B cell (primary cell): Measurements from ENCODE around the gene CPM. TPM values are rescaled to one million over a fixed set of nuclear protein-coding genes. Genes with fewer than 3 reads are reported as not detected.

Experiments used
- ATAC-seq: fragments of 200-7000 bp; cut with Tn5 transposase; one replicate; pipeline ENCODE4 v1.10.0; 2021; ENCODE audit warnings: low read depth, mild to moderate bottlenecking, moderate number of reproducible peaks, moderate library complexity
- CTCF ChIA-PET: fragments of 350-600 bp; sonication (Branson Sonifier 250); formaldehyde crosslinking; loops from one replicate; lab custom pipeline; 2021; ENCODE audit warnings: antibody characterized with exemption, inconsistent platforms; lab: Charles Lee
- POLR2A ChIA-PET: fragments of 350-600 bp; sonication (Branson Sonifier 250); formaldehyde crosslinking; loops from one replicate; lab custom pipeline; 2021; ENCODE audit warnings: antibody characterized with exemption; lab: Charles Lee
- DNase-seq: peaks from one replicate; pipeline ENCODE4 v3.0.0; 2013
- H2AFZ ChIP-seq: 2 replicates; pipeline ENCODE4 v1.6.1; 2012; ENCODE audit warnings: mild to moderate bottlenecking, low read depth, low read length; ENCODE audit not compliant: insufficient read depth, poor library complexity, severe bottlenecking
- H3K27ac ChIP-seq, 2 donors: 1 replicate in 1 of 2; 2 replicates in 1 of 2; pipeline ENCODE4 v1.5.1; 2012 to 2013; ENCODE audit warnings: low read length in 2 of 2, mild to moderate bottlenecking in 2 of 2, moderate library complexity in 1 of 2
- H3K27me3 ChIP-seq, 4 experiments: fragments of 200-600 bp in 1 of 4; sonication (generic) in 1 of 4; replicated peaks in 1 of 4; 1 replicate in 2 of 4; 2 replicates in 2 of 4; pipeline versions ENCODE4 v1.6.1 to v1.7.0; 2013 to 2016; ENCODE audit warnings: low read length in 3 of 4, mild to moderate bottlenecking in 2 of 4, mixed read lengths in 1 of 4, moderate library complexity in 1 of 4; ENCODE audit not compliant: insufficient read depth in 4 of 4, control insufficient read depth in 3 of 4; ENCODE audit errors: control extremely low read depth in 1 of 4
- H3K36me3 ChIP-seq, 2 experiments: replicated peaks in 1 of 2; 1 replicate in 1 of 2; 2 replicates in 1 of 2; pipeline versions ENCODE4 v1.6.1 to v1.7.1; 2013; ENCODE audit warnings: low read length in 1 of 2; ENCODE audit not compliant: insufficient read depth in 2 of 2, control insufficient read depth in 1 of 2; ENCODE audit errors: control extremely low read depth in 1 of 2, extremely low read depth in 1 of 2
- H3K4me1 ChIP-seq, 2 donors: fragments of 200-600 bp in 1 of 2; sonication (generic) in 1 of 2; 1 replicate in 1 of 2; 2 replicates in 1 of 2; pipeline versions ENCODE4 v1.5.1 to v1.6.1; 2013 to 2017; ENCODE audit warnings: low read length in 2 of 2; ENCODE audit not compliant: control insufficient read depth in 2 of 2, insufficient read depth in 2 of 2
- H3K4me2 ChIP-seq: replicated peaks from 2 replicates; pipeline ENCODE3; 2012; ENCODE audit warnings: mild to moderate bottlenecking, low read depth, low read length; ENCODE audit not compliant: poor library complexity, severe bottlenecking
- H3K4me3 ChIP-seq, 5 experiments: fragments of 200-600 bp in 1 of 5; sonication (generic) in 1 of 5; 1 replicate in 3 of 5; 2 replicates in 2 of 5; pipeline versions ENCODE4 v1.5.1 to v1.7.0; 2011 to 2016; ENCODE audit warnings: low read length in 4 of 5, mild to moderate bottlenecking in 4 of 5, low read depth in 2 of 5, control low read depth in 1 of 5, moderate library complexity in 1 of 5; ENCODE audit not compliant: insufficient read depth in 1 of 5; ENCODE audit errors: control extremely low read depth in 1 of 5, extremely low read depth in 1 of 5
- H3K79me2 ChIP-seq: fragments of 200-600 bp; sonication (generic); one replicate; pipeline ENCODE4 v1.6.0; 2016; ENCODE audit warnings: low read length; ENCODE audit not compliant: control insufficient read depth, insufficient read depth
- H3K9ac ChIP-seq: fragments of 200-600 bp; sonication (generic); 2 replicates; pipeline ENCODE4 v1.6.1; 2017; ENCODE audit warnings: mild to moderate bottlenecking, low read length, moderate library complexity
- H3K9me3 ChIP-seq, 3 donors: one replicate each; pipeline versions ENCODE4 v1.6.1 to v1.7.1; 2013; ENCODE audit warnings: low read length in 2 of 3; ENCODE audit not compliant: control insufficient read depth in 2 of 3, insufficient read depth in 1 of 3; ENCODE audit errors: control extremely low read depth in 1 of 3
- H4K20me1 ChIP-seq: 2 replicates; pipeline ENCODE4 v1.6.0; 2012; ENCODE audit warnings: mild to moderate bottlenecking, low read length; ENCODE audit not compliant: insufficient read depth, control insufficient read depth, poor library complexity, severe bottlenecking
- H3K27ac Mint-ChIP-seq: one replicate; pipeline ENCODE4 v1.8.0; 2021; ENCODE audit warnings: mixed read lengths
- H3K27me3 Mint-ChIP-seq: one replicate; pipeline ENCODE4 v1.8.0; 2021; ENCODE audit warnings: mixed read lengths
- H3K4me1 Mint-ChIP-seq: one replicate; pipeline ENCODE4 v1.8.0; 2021; ENCODE audit warnings: mixed read lengths
- H3K4me3 Mint-ChIP-seq: one replicate; pipeline ENCODE4 v1.8.0; 2021; ENCODE audit warnings: mixed read lengths
- H3K9me3 Mint-ChIP-seq: one replicate; pipeline ENCODE4 v1.8.0; 2022; ENCODE audit warnings: mixed read lengths; ENCODE audit not compliant: insufficient read depth
- EZH2 ChIP-seq: IDR thresholded peaks from 2 replicates; pipeline ENCODE4 v1.6.1; 2012; ENCODE audit warnings: borderline replicate concordance, low read depth, mild to moderate bottlenecking, moderate library complexity, low read length; ENCODE audit not compliant: insufficient read depth, poor library complexity, severe bottlenecking
- WGBS: methylation state at CpG from one replicate; pipeline ENCODE4 v1.1.5; 2013; ENCODE audit warnings: missing lambda C conversion rate; ENCODE audit not compliant: insufficient coverage; 5-methylcytosine and 5-hydroxymethylcytosine counted together
- intact Hi-C: fragments of 100-400 bp; cut with micrococcal nuclease; formaldehyde crosslinking; loops from one replicate; pipeline ENCODE4 v1.10.0; 2022
- polyA plus RNA-seq: library from polyadenylated mRNA; depleted of rRNA; stranded (reverse); fragments of >200 nt; gene quantifications from 2 replicates; pipeline ENCODE4 v1.2.3, GENCODE V29; 2012
- total RNA-seq, 2 donors: library from RNA; stranded (reverse); fragments of 120-200 nt in 1 of 2; gene quantifications; 1 replicate in 1 of 2; 2 replicates in 1 of 2; pipeline versions ENCODE4 v1.2.3 to v1.2.4, GENCODE V29; 2013 to 2022
- TF ChIP-seq, protein P1 (sequence below): fragments of 200-600 bp; IDR thresholded peaks from one replicate; pipeline ENCODE4 v1.8.0; 2022; ENCODE audit warnings: antibody characterized with exemption, mild to moderate bottlenecking

CPM gene
- total and polyA plus RNA-seq, 2 donors (not counting 1 experiment from before 2014, with no cell fraction given) = 1.2 to 5.0 TPM

DNA sequence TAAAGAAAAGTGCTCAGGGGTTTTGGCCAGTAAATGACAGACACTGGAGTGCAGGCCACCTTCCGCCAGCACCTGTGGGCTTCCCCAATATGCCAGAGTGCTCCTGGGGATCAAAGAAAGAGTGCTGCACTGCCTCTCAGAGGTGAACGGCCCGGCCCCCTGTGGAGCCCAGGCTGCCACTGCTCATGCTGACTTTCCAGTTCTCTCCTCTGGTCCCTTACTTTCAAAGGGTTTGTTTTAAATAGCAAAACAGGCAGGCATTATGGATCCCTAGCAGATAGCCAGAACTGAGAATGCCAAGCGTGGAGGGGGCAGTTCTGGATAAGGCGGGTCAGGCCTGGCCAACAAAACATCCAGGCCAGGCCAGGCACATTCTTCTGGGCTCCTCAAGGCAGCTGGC lies 65.4 kb downstream of the CPM start:
- 96% methylated on average over 5 of the region's 5 CpGs for WGBS

GRCh38 chr12:68866950-68867349 lies 66.0 kb downstream of the CPM start:
- no peak overlapping the region for H3K27ac ChIP-seq
- H3K79me2 ChIP-seq = no peaks in the 10 kb centered on the region
- ChIA-PET CTCF (interaction anchor here (0.9 to 6.9 kb wide), 2 partner anchors 124 to 202 kb away, joined by 3 to 61 read pairs; no protein-coding TSS in a partner anchor), POLR2A (interaction anchor here (0.6 kb wide), 1 partner anchor 249 kb away, joined by 3 read pairs; no protein-coding TSS in a partner anchor)
- Mint-ChIP-seq H3K4me1 (peaks cover 10% of the 10 kb centered on the region), H3K27me3 (no peaks in the 10 kb centered on the region), H3K9me3 (no peaks in the 10 kb centered on the region), H3K27ac (no peak overlapping the region), H3K4me3 (no peak overlapping the region)
- H3K27me3 ChIP-seq = no peaks in the 10 kb centered on the region
- no peak overlapping the region for H2AFZ ChIP-seq
- peaks cover 0 to 4% of the 10 kb centered on the region in 2 donors for H3K4me1 ChIP-seq
- DNase-seq (no peak), ATAC-seq (no peak)
- peaks cover 0 to 9% of the 10 kb centered on the region in 2 experiments for H3K36me3 ChIP-seq
- no peaks in the 10 kb centered on the region for H4K20me1 ChIP-seq
- intact Hi-C loops = no loop called here
- no peaks in the 10 kb centered on the region for H3K9me3 ChIP-seq
- H3K4me2 ChIP-seq = no peak overlapping the region
- no peak overlapping the region for H3K4me3 ChIP-seq
- TF ChIP-seq, protein P1, sequence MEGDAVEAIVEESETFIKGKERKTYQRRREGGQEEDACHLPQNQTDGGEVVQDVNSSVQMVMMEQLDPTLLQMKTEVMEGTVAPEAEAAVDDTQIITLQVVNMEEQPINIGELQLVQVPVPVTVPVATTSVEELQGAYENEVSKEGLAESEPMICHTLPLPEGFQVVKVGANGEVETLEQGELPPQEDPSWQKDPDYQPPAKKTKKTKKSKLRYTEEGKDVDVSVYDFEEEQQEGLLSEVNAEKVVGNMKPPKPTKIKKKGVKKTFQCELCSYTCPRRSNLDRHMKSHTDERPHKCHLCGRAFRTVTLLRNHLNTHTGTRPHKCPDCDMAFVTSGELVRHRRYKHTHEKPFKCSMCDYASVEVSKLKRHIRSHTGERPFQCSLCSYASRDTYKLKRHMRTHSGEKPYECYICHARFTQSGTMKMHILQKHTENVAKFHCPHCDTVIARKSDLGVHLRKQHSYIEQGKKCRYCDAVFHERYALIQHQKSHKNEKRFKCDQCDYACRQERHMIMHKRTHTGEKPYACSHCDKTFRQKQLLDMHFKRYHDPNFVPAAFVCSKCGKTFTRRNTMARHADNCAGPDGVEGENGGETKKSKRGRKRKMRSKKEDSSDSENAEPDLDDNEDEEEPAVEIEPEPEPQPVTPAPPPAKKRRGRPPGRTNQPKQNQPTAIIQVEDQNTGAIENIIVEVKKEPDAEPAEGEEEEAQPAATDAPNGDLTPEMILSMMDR = no peak
- no peak for TF ChIP-seq EZH2
- H3K9ac ChIP-seq = no peak overlapping the region
- WGBS = 30% methylated on average over 2 of the region's 6 CpGs

More for the DNA sequence above, 65.4 kb downstream of the CPM start:
- Mint-ChIP-seq H3K4me3 (no peak overlapping the region), H3K4me1 (peaks cover 5% of the 10 kb centered on the region), H3K27ac (no peak overlapping the region), H3K27me3 (no peaks in the 10 kb centered on the region), H3K9me3 (no peaks in the 10 kb centered on the region)
- no peaks in the 10 kb centered on the region for H3K4me1 ChIP-seq
- no peak overlapping the region for H3K9ac ChIP-seq
- H4K20me1 ChIP-seq = no peaks in the 10 kb centered on the region
- H3K27me3 ChIP-seq = no peaks in the 10 kb centered on the region
- no peak overlapping the region for H3K4me2 ChIP-seq
- H3K36me3 ChIP-seq = peaks cover 0 to 9% of the 10 kb centered on the region in 2 experiments
- H3K79me2 ChIP-seq = no peaks in the 10 kb centered on the region
- no peaks in the 10 kb centered on the region for H3K9me3 ChIP-seq
- CTCF ChIA-PET = interaction anchor here (1.1 to 6.9 kb wide), 2 partner anchors 20 to 202 kb away, joined by 3 to 61 read pairs; no protein-coding TSS in a partner anchor
- no peak overlapping the region for H2AFZ ChIP-seq
- intact Hi-C loops = no loop called here
- H3K27ac ChIP-seq = no peak overlapping the region
- ATAC-seq (no peak), DNase-seq (no peak)
- POLR2A ChIA-PET = interaction anchor here (0.6 kb wide), 1 partner anchor 248 kb away, joined by 3 read pairs; no protein-coding TSS in a partner anchor
- no peak for TF ChIP-seq EZH2
- TF ChIP-seq, protein P1 = no peak
- no peak overlapping the region for H3K4me3 ChIP-seq
